Ureter (tissue), 1 donor: ENCODE results near the gene SAMD9. TPM values are rescaled to one million over a fixed set of nuclear protein-coding genes. Genes with fewer than 3 reads are reported as not detected.
"Not testable (repeated sequence)": the region's sequence is repeated elsewhere in the genome, so short reads cannot be mapped to it uniquely, and the experiment has no call there.

Experiments
- DNase-seq: peaks from one replicate; pipeline ENCODE4 v3.0.0-alpha.2; 2020; ENCODE audit warnings: low spot score
- total RNA-seq: library from RNA; stranded (reverse); gene quantifications from one replicate; pipeline ENCODE4 v1.2.4, GENCODE V29; 2023
- donor health status: DM: yes; HTN: yes; CAD: no.

The SAMD9 gene
- total RNA-seq: 8.1 TPM

GRCh38 chr7:93117852-93118530, at the start of gene SAMD9:
Gene SAMD9 (minus strand): TSS chr7:93117979. CDS start chr7:93106097, 11,882 bp downstream.
- DNase-seq: peak; percentile 51

GRCh38 chr7:93165447-93165846, 47.7 kb upstream of the SAMD9 start:
- DNase-seq: no peak

DNA sequence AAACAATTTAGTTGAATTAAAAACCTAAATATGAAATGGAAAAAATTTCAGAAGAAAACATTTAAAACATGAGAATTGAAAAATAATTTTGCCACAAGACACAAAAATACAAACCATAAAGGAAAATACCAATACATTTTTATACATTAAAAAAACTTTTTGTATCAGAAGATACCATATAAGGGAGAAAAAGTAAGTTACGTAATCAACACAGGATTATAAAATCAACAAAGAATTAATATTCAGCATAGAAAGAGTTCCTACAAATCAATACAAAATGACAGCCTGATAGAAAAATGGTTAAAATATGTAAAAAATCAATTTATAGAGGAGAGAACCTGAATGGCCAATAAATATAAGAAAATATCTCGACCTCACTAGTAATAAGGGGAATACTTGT, 47.0 kb upstream of the SAMD9 start:
- no peak for DNase-seq

GRCh38 chr7:93161181-93161762, 43.5 kb upstream of the SAMD9 start:
- DNase-seq: no peak

DNA sequence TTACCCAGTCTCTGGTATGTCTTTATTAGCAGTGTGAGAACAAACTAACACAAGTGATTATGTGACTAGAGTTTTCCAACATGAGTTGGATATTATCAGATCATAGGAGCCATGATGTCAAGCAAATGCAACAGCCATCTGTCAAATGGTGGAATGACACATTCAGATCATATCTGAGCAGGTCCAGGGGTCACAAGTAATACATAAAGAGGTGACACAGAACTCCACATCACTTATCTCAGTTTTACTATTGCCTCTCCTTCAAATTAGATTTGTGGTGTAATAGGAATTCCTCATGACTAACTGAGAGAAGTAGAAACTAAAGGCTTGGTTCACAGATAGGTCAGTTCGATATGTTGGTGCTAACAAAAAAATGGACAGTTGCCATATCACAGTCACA, 42.6 kb upstream of the SAMD9 start:
- DNase-seq: no peak

GRCh38 chr7:93159490-93159889, 41.7 kb upstream of the SAMD9 start:
- no peak for DNase-seq

DNA sequence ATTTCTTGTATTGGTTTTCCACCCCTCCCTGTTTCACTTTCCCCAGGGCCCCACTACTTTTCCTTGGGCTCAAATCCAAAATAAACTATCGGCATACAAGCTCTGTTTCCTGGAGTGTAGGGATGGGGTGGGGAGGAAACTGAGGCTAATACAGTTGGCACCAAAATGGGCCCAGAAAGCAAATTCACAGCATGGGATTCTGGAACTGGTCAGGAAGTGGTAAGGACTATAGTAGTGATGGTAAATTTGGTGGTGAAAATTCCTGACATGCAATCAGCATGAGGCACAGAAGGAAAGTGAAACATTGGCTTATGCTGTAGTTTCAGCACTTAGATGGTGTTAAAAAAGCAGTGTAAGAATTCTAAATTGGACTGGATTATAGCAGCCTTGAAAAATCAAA, 39.1 kb upstream of the SAMD9 start:
- no peak for DNase-seq

DNA sequence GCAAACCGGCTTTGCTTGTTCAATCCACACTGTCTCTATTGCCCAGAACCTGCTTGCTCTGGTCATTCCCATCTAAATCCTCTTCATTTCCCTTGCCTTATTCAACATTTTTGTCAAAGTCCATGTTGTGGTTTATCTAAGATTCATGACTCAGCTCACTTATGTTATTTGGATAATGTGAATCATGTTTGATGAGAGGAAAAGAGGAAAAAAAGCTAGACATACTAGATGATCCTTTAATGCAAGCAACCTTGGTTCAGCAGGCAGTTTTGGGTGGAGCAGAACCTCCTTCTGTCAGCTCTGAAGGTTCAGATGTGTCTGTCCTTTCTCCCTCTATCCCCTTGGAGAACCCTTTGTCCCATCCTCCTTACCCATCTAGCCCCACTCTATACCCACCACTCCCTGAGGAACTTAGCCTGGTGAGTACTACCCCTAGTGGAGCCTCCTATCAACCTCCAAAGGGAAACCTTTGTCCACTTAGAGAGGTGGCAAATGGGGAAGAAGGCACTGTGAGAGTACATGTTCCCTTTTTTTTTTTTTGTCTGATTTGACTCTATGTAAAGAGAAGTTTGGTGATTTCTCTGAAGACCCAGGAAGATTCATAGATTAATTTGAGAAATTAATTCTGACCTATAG, 32.5 kb upstream of the SAMD9 start:
- no peak for DNase-seq

- DNase-seq: no peak
Observed at GRCh38 chr7:93148727-93149126, 30.9 kb upstream of the SAMD9 start.

- no peak for DNase-seq
Observed at GRCh38 chr7:93148144-93148543, 30.4 kb upstream of the SAMD9 start, which contains the start of gene SAMD9L. Gene SAMD9L (minus strand): TSS chr7:93148385. CDS start chr7:93135971, 12,414 bp downstream.

- DNase-seq: no peak
Observed at GRCh38 chr7:93147363-93147762, 29.6 kb upstream of the SAMD9 start.

DNA sequence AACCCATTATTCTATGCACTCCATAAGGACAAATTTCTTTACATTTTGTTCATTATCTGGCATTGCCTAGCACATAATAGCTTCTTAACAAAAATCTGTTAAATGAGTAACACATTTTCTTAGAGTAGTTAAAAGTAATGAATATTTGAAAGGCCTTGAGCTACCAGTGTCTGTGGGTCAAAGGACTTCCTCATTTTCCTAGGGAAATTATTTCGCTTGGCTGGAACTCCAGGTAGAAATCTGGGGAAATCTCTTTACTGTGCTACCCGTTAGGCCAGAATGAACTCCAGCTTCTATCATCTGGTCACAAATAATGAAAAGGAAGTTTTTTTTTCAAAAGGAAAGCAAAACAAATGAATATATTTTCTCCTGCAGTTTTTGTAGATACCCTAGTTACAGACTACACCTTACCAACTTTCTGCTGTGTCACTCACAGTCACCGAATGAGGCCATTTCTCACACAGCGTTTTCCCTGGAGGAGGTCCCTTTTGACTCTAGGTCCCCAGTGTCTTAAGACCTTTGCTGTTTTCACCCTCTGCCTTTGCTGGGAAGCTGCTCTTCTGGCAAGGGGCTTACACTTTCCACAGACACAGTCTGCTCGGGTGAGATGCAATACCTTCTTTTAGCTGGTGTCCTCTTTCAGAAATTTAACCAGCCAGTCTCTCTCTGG, 28.8 kb upstream of the SAMD9 start:
- no peak for DNase-seq

DNA sequence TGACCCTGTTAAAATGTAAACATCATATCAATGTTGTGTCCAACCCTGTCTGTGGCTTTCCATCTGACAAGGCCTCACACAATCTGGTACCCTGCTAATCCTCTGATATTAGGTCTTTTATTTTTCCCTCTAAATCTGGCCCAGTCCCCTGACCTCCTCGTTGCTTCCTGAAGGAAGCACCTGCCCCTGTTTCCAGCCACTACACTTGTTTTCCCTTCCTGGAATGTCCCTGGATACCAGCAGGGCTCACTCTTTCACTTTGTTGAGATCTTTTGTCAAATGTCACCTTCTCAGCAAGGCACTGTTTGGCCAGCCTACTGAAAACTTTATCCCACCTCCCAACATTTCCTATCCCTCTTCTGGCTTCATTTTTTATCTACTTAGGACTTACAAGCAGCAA, 28.3 kb upstream of the SAMD9 start:
- DNase-seq: no peak

- DNase-seq: no peak
Observed at GRCh38 chr7:93145354-93145753, 27.6 kb upstream of the SAMD9 start.

GRCh38 chr7:93142127-93142526, 24.3 kb upstream of the SAMD9 start:
- no peak for DNase-seq

DNA sequence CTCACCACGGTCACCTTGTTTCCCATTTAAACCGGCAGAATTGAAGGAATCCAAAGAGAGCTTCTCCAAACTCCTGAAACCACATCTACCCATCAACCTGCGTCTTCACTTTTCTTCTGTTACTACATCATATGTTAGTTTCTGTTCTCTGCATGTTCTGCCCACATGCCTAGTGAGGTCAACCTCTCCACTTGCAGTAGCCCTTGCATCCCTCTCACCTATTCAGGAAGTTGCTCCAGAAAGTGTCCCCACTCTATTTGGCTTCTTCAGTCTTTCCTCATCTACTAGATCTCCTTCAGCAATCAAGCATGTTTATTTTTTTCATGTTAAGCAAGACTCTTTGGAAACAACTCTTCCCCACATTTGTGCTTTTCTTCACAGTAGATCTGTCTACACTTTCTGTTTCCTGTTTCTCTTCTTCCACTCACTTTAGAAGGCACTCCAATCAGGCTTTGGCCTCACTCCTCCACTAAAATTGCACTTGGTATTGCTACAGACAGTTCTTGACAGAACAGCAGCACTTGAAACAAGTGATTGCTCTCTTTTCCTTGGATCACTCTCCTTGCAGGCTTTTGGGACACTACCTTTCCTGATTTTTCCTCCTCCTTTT, 22.9 kb upstream of the SAMD9 start:
- no peak for DNase-seq

GRCh38 chr7:93138576-93138975, 20.8 kb upstream of the SAMD9 start:
- no peak for DNase-seq

DNA sequence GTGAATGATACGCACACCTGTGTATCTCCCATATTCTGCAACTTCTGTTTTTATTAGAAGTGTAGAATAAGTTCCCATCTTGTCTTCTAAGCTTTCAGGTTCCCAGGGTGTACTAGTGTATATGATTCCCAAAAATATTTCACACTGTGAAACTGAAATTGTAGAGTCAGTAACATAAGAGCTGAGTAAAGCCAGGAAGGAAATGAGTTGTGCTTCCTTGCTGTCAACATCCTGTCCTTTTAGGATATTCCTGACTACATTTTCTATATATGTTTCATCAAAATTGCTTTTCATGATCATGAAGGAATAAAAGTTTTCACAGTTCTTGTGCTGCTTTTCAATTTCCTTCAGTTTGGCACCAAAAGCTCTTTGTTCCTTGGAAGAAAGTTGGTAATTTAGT, 15.2 kb upstream of the SAMD9 start:
- no peak for DNase-seq

- no peak for DNase-seq
Observed at GRCh38 chr7:93132216-93132615, 14.4 kb upstream of the SAMD9 start.

DNA sequence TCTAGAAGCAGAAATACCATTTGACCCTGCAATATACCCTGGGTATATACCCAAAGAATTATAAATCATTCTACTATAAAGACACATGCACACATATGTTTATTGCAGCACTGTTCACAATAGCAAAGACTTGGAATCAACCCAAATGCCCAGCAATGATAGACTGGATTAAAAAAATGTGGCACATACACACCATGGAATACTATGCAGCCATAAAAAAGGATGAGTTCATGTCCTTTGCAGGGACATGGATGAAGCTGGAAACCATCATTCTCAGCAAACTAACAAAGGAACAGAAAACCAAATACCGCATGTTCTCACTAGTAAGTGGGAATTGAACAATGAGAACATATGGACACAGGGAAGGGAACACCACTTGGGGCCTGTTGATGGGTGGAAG, 9.2 kb upstream of the SAMD9 start:
- DNase-seq: not testable (repeated sequence)

DNA sequence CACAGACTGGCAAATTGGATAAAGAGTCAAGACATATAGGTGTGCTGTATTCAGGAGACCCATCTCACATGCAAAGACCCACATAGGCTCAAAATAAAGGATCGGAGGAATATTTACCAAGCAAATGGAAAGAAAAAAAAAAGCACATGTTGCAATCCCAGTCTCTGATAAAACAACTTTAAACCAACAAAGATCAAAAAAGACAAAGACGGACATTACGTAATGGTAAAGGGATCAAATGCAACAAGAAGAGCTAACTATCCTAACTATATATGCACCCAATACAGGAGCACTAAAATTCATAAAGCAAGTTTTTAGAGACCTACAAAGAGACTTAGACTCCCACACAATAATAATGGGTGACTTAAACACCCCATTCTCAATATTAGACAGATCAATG, 5.8 kb upstream of the SAMD9 start:
- DNase-seq: not testable (repeated sequence)
